Measurements from ENCODE around the gene XPR1.

Gene XPR1

GRCh38 chr1:180939073-180939710 lies 307.4 kb downstream of the XPR1 start:
- DNase-seq (ENCODE audit: extremely low spot score), result no peak
- ChIA-PET CTCF (interaction anchor here (0.7 to 1.9 kb wide), 6 partner anchors 8 to 76 kb away, joined by 3 to 13 read pairs (median 5); no protein-coding TSS in a partner anchor), POLR2A (no interaction called here)
- TF ChIP-seq CTCF (IDR thresholded peaks at IDR 0.05; ENCODE audit: control extremely low read depth, extremely low read depth, low read depth, missing control alignments), result no peak

- ChIA-PET POLR2A (no interaction called here), CTCF (interaction anchor here (0.7 to 1.9 kb wide), 5 partner anchors 9 to 76 kb away, joined by 3 to 13 read pairs (median 5); no protein-coding TSS in a partner anchor)
- no peak for DNase-seq (ENCODE audit: extremely low spot score)
- TF ChIP-seq CTCF (IDR thresholded peaks at IDR 0.05; ENCODE audit: control extremely low read depth, extremely low read depth, low read depth, missing control alignments), result no peak
Observed at GRCh38 chr1:180939711-180940103, 307.9 kb downstream of the XPR1 start.

Measured in GM10248 (cell line).